HepG2 (cell line): ENCODE data around the gene SPOPL. TPM values are rescaled to one million over a fixed set of nuclear protein-coding genes. Genes with fewer than 3 reads are reported as not detected.

ENCODE experiments used
- BRD4 ChIP-seq: sonication (generic); formaldehyde crosslinking; IDR thresholded peaks from 2 replicates; pipeline ENCODE4 v1.4.0; 2020; ENCODE audit warnings: missing genetic modification reagents
- ETV5 ChIP-seq: IDR thresholded peaks from 2 replicates; pipeline ENCODE4 v1.6.1; 2018; ENCODE audit warnings: missing biosample characterization, missing genetic modification reagents, inconsistent platforms, borderline replicate concordance
- FOXK1 ChIP-seq: sonication (generic); formaldehyde crosslinking; IDR thresholded peaks from 2 replicates; pipeline ENCODE4 v1.4.0; 2020; ENCODE audit warnings: low read depth, missing genetic modification reagents, borderline replicate concordance
- FOXP1 ChIP-seq, 2 experiments: fragments of 450-650 bp in 1 of 2; IDR thresholded peaks; 2 replicates each; pipeline ENCODE4 v1.6.1; 2017 to 2018; ENCODE audit warnings: antibody characterized with exemption in 1 of 2
- GATAD2A ChIP-seq: IDR thresholded peaks from 2 replicates; pipeline ENCODE4 v1.6.1; 2016
- IRF2 ChIP-seq: IDR thresholded peaks from 2 replicates; pipeline ENCODE4 v1.6.1; 2018; ENCODE audit warnings: missing genetic modification reagents, missing compliant biosample characterization
- KLF15 ChIP-seq: sonication (generic); formaldehyde crosslinking; IDR thresholded peaks from 2 replicates; pipeline ENCODE4 v1.8.1; 2023; ENCODE audit warnings: borderline replicate concordance, mild to moderate bottlenecking, inconsistent platforms, missing genetic modification reagents, mixed read lengths
- MED1 ChIP-seq: sonication (generic); formaldehyde crosslinking; IDR thresholded peaks from 2 replicates; pipeline ENCODE4 v1.4.0; 2020; ENCODE audit warnings: missing genetic modification reagents
- RARA ChIP-seq: IDR thresholded peaks from 2 replicates; pipeline ENCODE4 v1.6.1; 2016; ENCODE audit warnings: missing genetic modification reagents, missing compliant biosample characterization
- TRIM24 ChIP-seq: sonication (generic); formaldehyde crosslinking; IDR thresholded peaks from 2 replicates; pipeline ENCODE4 v1.8.0; 2022; ENCODE audit warnings: mild to moderate bottlenecking, missing genetic modification reagents
- ZNF761 ChIP-seq: sonication (generic); formaldehyde crosslinking; conservative IDR thresholded peaks from 2 replicates; pipeline ENCODE4 v1.4.0; 2020; ENCODE audit warnings: mild to moderate bottlenecking, missing genetic modification reagents
- ZSCAN9 ChIP-seq: IDR thresholded peaks from 2 replicates; pipeline ENCODE4 v1.6.1; 2016; ENCODE audit warnings: borderline replicate concordance
- polyA plus RNA-seq, 8 experiments: library from polyadenylated mRNA; depleted of rRNA in 3 of 8; stranded (reverse) in 7 of 8; unstranded in 1 of 8; fragments of >200 nt; fragmentation: Illumina TruSeq in 4 of 8; extraction: Trizol in 4 of 8; gene quantifications; 2 replicates each; pipeline versions ENCODE4 v1.2.1 to v1.2.3, GENCODE V29; 2011 to 2016; ENCODE audit warnings: low read depth in 4 of 8, missing spikeins in 1 of 8, mixed read lengths in 1 of 8; ENCODE audit not compliant: insufficient read depth in 1 of 8
- total RNA-seq, 5 experiments: library from RNA; depleted of rRNA; stranded (reverse); fragments of >200 nt; fragmentation: Illumina TruSeq; extraction: Trizol; gene quantifications; 2 replicates each; pipeline ENCODE4 v1.2.3, GENCODE V29; 2016; ENCODE audit warnings: low read depth in 1 of 5
- TF ChIP-seq, protein P1 (sequence below): sonication (generic); formaldehyde crosslinking; IDR thresholded peaks from 2 replicates; pipeline ENCODE4 v1.9.0; 2021; ENCODE audit warnings: mild to moderate bottlenecking, missing genetic modification reagents
- TF ChIP-seq, protein P2 (sequence below): sonication (generic); formaldehyde crosslinking; IDR thresholded peaks from 2 replicates; pipeline ENCODE4 v1.4.0; 2020; ENCODE audit warnings: mild to moderate bottlenecking, missing genetic modification reagents
- TF ChIP-seq, protein P3 (sequence below): sonication (generic); formaldehyde crosslinking; IDR thresholded peaks from 2 replicates; pipeline ENCODE4 v1.4.0; 2020; ENCODE audit warnings: missing genetic modification reagents
- TF ChIP-seq, protein P4 (sequence below), 2 experiments: sonication (generic) in 1 of 2; formaldehyde crosslinking in 1 of 2; IDR thresholded peaks; 2 replicates each; pipeline versions ENCODE4 v1.4.0 to v1.6.1; 2018 to 2020; ENCODE audit warnings: missing genetic modification reagents in 2 of 2, borderline replicate concordance in 1 of 2, low read depth in 1 of 2, mild to moderate bottlenecking in 1 of 2, missing biosample characterization in 1 of 2

Gene SPOPL
- total and polyA plus RNA-seq, 2 of the 13 experiments (the other 11 are each of a cell fraction or from before 2014, with no cell fraction given): 12.6 to 51.6 TPM

DNA sequence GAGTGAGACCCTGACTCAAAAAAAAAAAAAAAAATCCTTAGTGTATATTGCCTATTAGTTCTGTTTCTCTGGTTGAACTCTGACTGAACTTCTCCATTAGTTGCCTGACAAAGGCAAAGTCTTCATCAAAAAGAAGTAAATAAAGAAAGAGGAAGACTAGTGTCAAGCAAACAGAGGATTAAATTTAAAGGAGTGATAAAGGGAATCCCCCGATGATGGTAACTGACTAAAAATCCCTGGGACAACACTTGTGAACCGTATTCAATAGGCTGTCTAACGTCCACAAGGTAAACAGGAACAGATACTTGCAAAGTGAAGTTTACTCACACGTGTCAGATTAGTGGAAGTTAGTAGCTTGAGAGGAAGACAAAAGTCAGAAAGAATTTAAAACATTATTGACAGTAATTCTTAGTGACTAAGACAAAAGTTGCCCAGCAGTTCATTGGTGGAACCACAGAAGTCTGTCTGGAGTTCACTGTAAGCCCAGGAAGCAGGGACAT lies 26.2 kb upstream of the SPOPL start (continued):
- TF ChIP-seq, protein P1, sequence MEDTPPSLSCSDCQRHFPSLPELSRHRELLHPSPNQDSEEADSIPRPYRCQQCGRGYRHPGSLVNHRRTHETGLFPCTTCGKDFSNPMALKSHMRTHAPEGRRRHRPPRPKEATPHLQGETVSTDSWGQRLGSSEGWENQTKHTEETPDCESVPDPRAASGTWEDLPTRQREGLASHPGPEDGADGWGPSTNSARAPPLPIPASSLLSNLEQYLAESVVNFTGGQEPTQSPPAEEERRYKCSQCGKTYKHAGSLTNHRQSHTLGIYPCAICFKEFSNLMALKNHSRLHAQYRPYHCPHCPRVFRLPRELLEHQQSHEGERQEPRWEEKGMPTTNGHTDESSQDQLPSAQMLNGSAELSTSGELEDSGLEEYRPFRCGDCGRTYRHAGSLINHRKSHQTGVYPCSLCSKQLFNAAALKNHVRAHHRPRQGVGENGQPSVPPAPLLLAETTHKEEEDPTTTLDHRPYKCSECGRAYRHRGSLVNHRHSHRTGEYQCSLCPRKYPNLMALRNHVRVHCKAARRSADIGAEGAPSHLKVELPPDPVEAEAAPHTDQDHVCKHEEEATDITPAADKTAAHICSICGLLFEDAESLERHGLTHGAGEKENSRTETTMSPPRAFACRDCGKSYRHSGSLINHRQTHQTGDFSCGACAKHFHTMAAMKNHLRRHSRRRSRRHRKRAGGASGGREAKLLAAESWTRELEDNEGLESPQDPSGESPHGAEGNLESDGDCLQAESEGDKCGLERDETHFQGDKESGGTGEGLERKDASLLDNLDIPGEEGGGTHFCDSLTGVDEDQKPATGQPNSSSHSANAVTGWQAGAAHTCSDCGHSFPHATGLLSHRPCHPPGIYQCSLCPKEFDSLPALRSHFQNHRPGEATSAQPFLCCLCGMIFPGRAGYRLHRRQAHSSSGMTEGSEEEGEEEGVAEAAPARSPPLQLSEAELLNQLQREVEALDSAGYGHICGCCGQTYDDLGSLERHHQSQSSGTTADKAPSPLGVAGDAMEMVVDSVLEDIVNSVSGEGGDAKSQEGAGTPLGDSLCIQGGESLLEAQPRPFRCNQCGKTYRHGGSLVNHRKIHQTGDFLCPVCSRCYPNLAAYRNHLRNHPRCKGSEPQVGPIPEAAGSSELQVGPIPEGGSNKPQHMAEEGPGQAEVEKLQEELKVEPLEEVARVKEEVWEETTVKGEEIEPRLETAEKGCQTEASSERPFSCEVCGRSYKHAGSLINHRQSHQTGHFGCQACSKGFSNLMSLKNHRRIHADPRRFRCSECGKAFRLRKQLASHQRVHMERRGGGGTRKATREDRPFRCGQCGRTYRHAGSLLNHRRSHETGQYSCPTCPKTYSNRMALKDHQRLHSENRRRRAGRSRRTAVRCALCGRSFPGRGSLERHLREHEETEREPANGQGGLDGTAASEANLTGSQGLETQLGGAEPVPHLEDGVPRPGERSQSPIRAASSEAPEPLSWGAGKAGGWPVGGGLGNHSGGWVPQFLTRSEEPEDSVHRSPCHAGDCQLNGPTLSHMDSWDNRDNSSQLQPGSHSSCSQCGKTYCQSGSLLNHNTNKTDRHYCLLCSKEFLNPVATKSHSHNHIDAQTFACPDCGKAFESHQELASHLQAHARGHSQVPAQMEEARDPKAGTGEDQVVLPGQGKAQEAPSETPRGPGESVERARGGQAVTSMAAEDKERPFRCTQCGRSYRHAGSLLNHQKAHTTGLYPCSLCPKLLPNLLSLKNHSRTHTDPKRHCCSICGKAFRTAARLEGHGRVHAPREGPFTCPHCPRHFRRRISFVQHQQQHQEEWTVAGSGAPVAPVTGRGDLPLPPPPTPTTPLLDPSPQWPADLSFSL: no peak
- TF ChIP-seq ZSCAN9 (CRISPR knock-in tag) (peak; percentile 65; the same call in 1 of the 2 replicates), TRIM24 (no peak), BRD4 (CRISPR knock-in tag) (no peak), ZNF761 (no peak), GATAD2A (CRISPR knock-in tag) (peak; percentile 77), FOXK1 (CRISPR knock-in tag) (0 out of 2 replicates have a peak, but pooled peaks have one; percentile 55), KLF15 (CRISPR knock-in tag) (no peak), FOXP1 (IDR thresholded peaks at IDR 0.05) (no peak; the same call in 1 of the 2 replicates), FOXP1 (CRISPR knock-in tag; IDR thresholded peaks at IDR 0.05) (peak; percentile 86), ETV5 (CRISPR knock-in tag) (peak; percentile 52; the same call in 1 of the 2 replicates), MED1 (CRISPR knock-in tag) (peak; percentile 66), IRF2 (peak; percentile 50; the same call in 1 of the 2 replicates), RARA (CRISPR knock-in tag) (peak; percentile 91)
- TF ChIP-seq, protein P2, sequence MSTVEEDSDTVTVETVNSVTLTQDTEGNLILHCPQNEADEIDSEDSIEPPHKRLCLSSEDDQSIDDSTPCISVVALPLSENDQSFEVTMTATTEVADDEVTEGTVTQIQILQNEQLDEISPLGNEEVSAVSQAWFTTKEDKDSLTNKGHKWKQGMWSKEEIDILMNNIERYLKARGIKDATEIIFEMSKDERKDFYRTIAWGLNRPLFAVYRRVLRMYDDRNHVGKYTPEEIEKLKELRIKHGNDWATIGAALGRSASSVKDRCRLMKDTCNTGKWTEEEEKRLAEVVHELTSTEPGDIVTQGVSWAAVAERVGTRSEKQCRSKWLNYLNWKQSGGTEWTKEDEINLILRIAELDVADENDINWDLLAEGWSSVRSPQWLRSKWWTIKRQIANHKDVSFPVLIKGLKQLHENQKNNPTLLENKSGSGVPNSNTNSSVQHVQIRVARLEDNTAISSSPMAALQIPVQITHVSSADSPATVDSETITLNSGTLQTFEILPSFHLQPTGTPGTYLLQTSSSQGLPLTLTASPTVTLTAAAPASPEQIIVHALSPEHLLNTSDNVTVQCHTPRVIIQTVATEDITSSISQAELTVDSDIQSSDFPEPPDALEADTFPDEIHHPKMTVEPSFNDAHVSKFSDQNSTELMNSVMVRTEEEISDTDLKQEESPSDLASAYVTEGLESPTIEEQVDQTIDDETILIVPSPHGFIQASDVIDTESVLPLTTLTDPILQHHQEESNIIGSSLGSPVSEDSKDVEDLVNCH (CRISPR knock-in tag): no peak
- TF ChIP-seq, protein P3, sequence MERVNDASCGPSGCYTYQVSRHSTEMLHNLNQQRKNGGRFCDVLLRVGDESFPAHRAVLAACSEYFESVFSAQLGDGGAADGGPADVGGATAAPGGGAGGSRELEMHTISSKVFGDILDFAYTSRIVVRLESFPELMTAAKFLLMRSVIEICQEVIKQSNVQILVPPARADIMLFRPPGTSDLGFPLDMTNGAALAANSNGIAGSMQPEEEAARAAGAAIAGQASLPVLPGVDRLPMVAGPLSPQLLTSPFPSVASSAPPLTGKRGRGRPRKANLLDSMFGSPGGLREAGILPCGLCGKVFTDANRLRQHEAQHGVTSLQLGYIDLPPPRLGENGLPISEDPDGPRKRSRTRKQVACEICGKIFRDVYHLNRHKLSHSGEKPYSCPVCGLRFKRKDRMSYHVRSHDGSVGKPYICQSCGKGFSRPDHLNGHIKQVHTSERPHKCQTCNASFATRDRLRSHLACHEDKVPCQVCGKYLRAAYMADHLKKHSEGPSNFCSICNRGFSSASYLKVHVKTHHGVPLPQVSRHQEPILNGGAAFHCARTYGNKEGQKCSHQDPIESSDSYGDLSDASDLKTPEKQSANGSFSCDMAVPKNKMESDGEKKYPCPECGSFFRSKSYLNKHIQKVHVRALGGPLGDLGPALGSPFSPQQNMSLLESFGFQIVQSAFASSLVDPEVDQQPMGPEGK (CRISPR knock-in tag): no peak
- TF ChIP-seq, protein P4, sequence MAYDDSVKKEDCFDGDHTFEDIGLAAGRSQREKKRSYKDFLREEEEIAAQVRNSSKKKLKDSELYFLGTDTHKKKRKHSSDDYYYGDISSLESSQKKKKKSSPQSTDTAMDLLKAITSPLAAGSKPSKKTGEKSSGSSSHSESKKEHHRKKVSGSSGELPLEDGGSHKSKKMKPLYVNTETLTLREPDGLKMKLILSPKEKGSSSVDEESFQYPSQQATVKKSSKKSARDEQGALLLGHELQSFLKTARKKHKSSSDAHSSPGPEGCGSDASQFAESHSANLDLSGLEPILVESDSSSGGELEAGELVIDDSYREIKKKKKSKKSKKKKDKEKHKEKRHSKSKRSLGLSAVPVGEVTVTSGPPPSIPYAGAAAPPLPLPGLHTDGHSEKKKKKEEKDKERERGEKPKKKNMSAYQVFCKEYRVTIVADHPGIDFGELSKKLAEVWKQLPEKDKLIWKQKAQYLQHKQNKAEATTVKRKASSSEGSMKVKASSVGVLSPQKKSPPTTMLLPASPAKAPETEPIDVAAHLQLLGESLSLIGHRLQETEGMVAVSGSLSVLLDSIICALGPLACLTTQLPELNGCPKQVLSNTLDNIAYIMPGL (CRISPR knock-in tag; IDR thresholded peaks at IDR 0.05; ENCODE audit: borderline replicate concordance in 1 of 2, low read depth in 1 of 2): no peak
